ENCODE data around the gene GGT6.

Gene GGT6

GRCh38 chr17:4514206-4514605, 46.2 kb downstream of the GGT6 start:
- no peak for ATAC-seq
- TF ChIP-seq ESRRG (CRISPR knock-in tag; IDR thresholded peaks at IDR 0.05), result no peak
- TF ChIP-seq, protein P1, sequence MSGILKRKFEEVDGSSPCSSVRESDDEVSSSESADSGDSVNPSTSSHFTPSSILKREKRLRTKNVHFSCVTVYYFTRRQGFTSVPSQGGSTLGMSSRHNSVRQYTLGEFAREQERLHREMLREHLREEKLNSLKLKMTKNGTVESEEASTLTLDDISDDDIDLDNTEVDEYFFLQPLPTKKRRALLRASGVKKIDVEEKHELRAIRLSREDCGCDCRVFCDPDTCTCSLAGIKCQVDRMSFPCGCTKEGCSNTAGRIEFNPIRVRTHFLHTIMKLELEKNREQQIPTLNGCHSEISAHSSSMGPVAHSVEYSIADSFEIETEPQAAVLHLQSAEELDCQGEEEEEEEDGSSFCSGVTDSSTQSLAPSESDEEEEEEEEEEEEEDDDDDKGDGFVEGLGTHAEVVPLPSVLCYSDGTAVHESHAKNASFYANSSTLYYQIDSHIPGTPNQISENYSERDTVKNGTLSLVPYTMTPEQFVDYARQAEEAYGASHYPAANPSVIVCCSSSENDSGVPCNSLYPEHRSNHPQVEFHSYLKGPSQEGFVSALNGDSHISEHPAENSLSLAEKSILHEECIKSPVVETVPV (CRISPR knock-in tag; IDR thresholded peaks at IDR 0.05), result no peak
- TF ChIP-seq SNAI2 (CRISPR knock-in tag; IDR thresholded peaks at IDR 0.05), result no peak
- TF ChIP-seq, protein P2, sequence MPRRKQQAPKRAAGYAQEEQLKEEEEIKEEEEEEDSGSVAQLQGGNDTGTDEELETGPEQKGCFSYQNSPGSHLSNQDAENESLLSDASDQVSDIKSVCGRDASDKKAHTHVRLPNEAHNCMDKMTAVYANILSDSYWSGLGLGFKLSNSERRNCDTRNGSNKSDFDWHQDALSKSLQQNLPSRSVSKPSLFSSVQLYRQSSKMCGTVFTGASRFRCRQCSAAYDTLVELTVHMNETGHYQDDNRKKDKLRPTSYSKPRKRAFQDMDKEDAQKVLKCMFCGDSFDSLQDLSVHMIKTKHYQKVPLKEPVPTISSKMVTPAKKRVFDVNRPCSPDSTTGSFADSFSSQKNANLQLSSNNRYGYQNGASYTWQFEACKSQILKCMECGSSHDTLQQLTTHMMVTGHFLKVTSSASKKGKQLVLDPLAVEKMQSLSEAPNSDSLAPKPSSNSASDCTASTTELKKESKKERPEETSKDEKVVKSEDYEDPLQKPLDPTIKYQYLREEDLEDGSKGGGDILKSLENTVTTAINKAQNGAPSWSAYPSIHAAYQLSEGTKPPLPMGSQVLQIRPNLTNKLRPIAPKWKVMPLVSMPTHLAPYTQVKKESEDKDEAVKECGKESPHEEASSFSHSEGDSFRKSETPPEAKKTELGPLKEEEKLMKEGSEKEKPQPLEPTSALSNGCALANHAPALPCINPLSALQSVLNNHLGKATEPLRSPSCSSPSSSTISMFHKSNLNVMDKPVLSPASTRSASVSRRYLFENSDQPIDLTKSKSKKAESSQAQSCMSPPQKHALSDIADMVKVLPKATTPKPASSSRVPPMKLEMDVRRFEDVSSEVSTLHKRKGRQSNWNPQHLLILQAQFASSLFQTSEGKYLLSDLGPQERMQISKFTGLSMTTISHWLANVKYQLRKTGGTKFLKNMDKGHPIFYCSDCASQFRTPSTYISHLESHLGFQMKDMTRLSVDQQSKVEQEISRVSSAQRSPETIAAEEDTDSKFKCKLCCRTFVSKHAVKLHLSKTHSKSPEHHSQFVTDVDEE (CRISPR knock-in tag; IDR thresholded peaks at IDR 0.05), result no peak
- TF ChIP-seq TCF4 (CRISPR knock-in tag; IDR thresholded peaks at IDR 0.05; ENCODE audit: borderline replicate concordance), result no peak
- TF ChIP-seq RARB (CRISPR knock-in tag; IDR thresholded peaks at IDR 0.05), result no peak
- TF ChIP-seq ISL1 (CRISPR knock-in tag; IDR thresholded peaks at IDR 0.05), result no peak
- no peak for TF ChIP-seq ZNF70 (CRISPR knock-in tag; IDR thresholded peaks at IDR 0.05)
- TF ChIP-seq ZFP30 (CRISPR knock-in tag; IDR thresholded peaks at IDR 0.05), result no peak
- TF ChIP-seq TOX (CRISPR knock-in tag; IDR thresholded peaks at IDR 0.05; ENCODE audit: borderline replicate concordance), result no peak
- TF ChIP-seq, protein P3, sequence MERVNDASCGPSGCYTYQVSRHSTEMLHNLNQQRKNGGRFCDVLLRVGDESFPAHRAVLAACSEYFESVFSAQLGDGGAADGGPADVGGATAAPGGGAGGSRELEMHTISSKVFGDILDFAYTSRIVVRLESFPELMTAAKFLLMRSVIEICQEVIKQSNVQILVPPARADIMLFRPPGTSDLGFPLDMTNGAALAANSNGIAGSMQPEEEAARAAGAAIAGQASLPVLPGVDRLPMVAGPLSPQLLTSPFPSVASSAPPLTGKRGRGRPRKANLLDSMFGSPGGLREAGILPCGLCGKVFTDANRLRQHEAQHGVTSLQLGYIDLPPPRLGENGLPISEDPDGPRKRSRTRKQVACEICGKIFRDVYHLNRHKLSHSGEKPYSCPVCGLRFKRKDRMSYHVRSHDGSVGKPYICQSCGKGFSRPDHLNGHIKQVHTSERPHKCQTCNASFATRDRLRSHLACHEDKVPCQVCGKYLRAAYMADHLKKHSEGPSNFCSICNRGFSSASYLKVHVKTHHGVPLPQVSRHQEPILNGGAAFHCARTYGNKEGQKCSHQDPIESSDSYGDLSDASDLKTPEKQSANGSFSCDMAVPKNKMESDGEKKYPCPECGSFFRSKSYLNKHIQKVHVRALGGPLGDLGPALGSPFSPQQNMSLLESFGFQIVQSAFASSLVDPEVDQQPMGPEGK (CRISPR knock-in tag; IDR thresholded peaks at IDR 0.05; ENCODE audit: borderline replicate concordance), result no peak
- no peak for TF ChIP-seq GLIS3 (CRISPR knock-in tag; IDR thresholded peaks at IDR 0.05)

DNA sequence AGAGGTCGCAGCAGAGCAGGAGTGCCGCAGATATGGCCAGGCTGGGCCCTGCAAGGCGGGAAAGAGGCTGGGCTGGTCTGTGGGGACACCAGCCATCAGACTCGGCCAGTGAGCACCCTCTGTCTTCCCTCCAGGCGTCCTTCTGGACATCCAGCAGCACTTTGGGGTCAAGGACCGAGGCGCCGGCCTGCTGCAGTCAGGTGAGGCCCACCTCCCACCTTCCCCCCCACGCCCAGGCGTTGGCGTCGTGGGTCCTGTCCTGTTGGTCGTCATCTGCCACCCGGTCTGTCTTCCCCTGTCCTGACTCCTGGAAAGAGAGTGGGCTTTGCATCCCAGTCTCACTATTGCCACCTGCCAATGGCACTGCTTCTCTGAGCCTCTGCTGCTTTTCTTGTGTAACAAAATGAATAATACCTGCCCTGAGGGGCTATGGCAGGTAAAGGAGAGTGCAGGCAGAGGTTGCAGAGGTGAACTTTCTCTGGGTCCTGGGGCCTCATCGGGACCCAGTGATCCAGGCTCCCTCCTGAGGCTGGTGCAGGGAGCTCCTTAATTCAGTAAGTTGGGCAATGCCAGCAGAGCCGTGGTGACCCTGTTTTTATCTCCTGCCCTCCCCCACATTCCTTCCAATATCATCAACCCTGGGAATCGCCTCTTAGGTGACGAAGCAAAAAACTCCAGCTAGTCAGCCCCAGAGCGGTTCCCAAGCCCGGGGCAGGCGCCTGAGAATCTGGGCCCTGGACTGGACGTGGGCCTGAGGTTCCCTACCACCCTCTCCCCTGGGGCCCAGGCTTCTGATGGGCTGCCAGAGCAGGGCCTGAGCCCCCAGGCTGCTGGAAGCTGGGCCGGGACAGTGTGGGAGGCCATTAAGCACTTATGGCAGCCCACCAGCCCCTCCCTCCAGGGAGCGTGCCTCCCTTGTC, 47.0 kb downstream of the GGT6 start:
- ATAC-seq, result no peak; the same call in 2 of the 3 replicates
- TF ChIP-seq ZC3H10 (CRISPR knock-in tag; IDR thresholded peaks at IDR 0.05), result no peak

- no peak for TF ChIP-seq OSR1 (CRISPR knock-in tag; IDR thresholded peaks at IDR 0.05)
- no peak for TF ChIP-seq ESRRG (CRISPR knock-in tag; IDR thresholded peaks at IDR 0.05)
- no peak for TF ChIP-seq ZNF8 (CRISPR knock-in tag; IDR thresholded peaks at IDR 0.05)
- ATAC-seq, result no peak
These were observed 47.9 kb downstream of the GGT6 start for GRCh38 chr17:4512156-4513112.

- no peak for ATAC-seq
- TF ChIP-seq TCF4 (CRISPR knock-in tag; IDR thresholded peaks at IDR 0.05; ENCODE audit: borderline replicate concordance) (no peak), ESRRG (CRISPR knock-in tag; IDR thresholded peaks at IDR 0.05) (no peak), BACH2 (CRISPR knock-in tag; IDR thresholded peaks at IDR 0.05; ENCODE audit: borderline replicate concordance) (no peak), GLIS3 (CRISPR knock-in tag; IDR thresholded peaks at IDR 0.05) (no peak), ZFP30 (CRISPR knock-in tag; IDR thresholded peaks at IDR 0.05) (no peak)
These were observed 49.0 kb downstream of the GGT6 start for GRCh38 chr17:4511199-4511932.

DNA sequence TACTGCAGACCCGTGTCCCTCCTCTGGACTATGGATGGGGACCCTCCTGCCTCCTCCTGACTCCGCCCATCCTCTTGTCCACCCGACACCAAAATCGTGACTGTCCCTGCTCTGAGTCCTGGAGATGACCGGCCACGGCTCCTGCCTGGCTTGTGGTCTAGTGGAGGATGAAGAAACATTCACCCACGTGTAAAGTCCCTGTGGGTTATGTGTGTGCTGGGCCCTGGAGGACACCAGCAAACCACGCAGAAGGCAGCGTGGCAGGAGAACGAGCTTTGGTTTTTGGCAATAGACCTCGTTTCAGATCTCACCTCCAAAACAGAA, 49.8 kb downstream of the GGT6 start:
- no peak for ATAC-seq
- TF ChIP-seq ZFP3 (CRISPR knock-in tag; IDR thresholded peaks at IDR 0.05) (no peak), SNAI2 (CRISPR knock-in tag; IDR thresholded peaks at IDR 0.05) (no peak), ARNTL (CRISPR knock-in tag; IDR thresholded peaks at IDR 0.05; ENCODE audit: borderline replicate concordance, low read depth) (no peak), ZC3H10 (CRISPR knock-in tag; IDR thresholded peaks at IDR 0.05) (no peak), ZNF8 (CRISPR knock-in tag; IDR thresholded peaks at IDR 0.05) (no peak), ZNF70 (CRISPR knock-in tag; IDR thresholded peaks at IDR 0.05) (no peak), ISL1 (CRISPR knock-in tag; IDR thresholded peaks at IDR 0.05) (no peak), RARB (CRISPR knock-in tag; IDR thresholded peaks at IDR 0.05) (no peak), ZFP30 (CRISPR knock-in tag; IDR thresholded peaks at IDR 0.05) (no peak), TCF4 (CRISPR knock-in tag; IDR thresholded peaks at IDR 0.05; ENCODE audit: borderline replicate concordance) (no peak), TOX (CRISPR knock-in tag; IDR thresholded peaks at IDR 0.05; ENCODE audit: borderline replicate concordance) (no peak)
- TF ChIP-seq, protein P2 (CRISPR knock-in tag; IDR thresholded peaks at IDR 0.05), result no peak
- TF ChIP-seq, protein P3 (CRISPR knock-in tag; IDR thresholded peaks at IDR 0.05; ENCODE audit: borderline replicate concordance), result no peak

All from SK-N-SH treated with all-trans-retinoic acid at 6 μM for 48 hours (cell line).